PFSK-1 (cell line): ENCODE measurements around the gene PDE3B.

ENCODE experiments used
- TAF1 ChIP-seq: IDR thresholded peaks from 2 replicates; pipeline ENCODE4 v1.6.1; 2012; ENCODE audit warnings: low read length, control low read depth, borderline replicate concordance; ENCODE audit not compliant: insufficient read depth
- TF ChIP-seq, protein P1 (sequence below), 2 experiments: IDR thresholded peaks; 2 replicates each; pipeline versions ENCODE4 v1.6.1 to v1.8.0; 2011 to 2012; ENCODE audit warnings: low read depth in 2 of 2, low read length in 2 of 2, control low read depth in 1 of 2, inconsistent platforms in 1 of 2, mild to moderate bottlenecking in 1 of 2, moderate library complexity in 1 of 2; ENCODE audit not compliant: insufficient read depth in 1 of 2

GRCh38 chr11:14622223-14622954 is 21.2 kb upstream of the PDE3B start:
- TF ChIP-seq, protein P1, sequence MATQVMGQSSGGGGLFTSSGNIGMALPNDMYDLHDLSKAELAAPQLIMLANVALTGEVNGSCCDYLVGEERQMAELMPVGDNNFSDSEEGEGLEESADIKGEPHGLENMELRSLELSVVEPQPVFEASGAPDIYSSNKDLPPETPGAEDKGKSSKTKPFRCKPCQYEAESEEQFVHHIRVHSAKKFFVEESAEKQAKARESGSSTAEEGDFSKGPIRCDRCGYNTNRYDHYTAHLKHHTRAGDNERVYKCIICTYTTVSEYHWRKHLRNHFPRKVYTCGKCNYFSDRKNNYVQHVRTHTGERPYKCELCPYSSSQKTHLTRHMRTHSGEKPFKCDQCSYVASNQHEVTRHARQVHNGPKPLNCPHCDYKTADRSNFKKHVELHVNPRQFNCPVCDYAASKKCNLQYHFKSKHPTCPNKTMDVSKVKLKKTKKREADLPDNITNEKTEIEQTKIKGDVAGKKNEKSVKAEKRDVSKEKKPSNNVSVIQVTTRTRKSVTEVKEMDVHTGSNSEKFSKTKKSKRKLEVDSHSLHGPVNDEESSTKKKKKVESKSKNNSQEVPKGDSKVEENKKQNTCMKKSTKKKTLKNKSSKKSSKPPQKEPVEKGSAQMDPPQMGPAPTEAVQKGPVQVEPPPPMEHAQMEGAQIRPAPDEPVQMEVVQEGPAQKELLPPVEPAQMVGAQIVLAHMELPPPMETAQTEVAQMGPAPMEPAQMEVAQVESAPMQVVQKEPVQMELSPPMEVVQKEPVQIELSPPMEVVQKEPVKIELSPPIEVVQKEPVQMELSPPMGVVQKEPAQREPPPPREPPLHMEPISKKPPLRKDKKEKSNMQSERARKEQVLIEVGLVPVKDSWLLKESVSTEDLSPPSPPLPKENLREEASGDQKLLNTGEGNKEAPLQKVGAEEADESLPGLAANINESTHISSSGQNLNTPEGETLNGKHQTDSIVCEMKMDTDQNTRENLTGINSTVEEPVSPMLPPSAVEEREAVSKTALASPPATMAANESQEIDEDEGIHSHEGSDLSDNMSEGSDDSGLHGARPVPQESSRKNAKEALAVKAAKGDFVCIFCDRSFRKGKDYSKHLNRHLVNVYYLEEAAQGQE (IDR thresholded peaks at IDR 0.05; ENCODE audit: insufficient read depth in 1 of 2, low read depth in 2 of 2, low read length in 2 of 2), result no peak
- TF ChIP-seq TAF1, result no peak
